Measurements from ENCODE around the gene ATG2A.

Gene ATG2A

GRCh38 chr11:64929625-64930024 lies 12.6 kb upstream of the ATG2A start:
- Histone ChIP-seq H3K9me3 (no peaks in the 10 kb centered on the region), H3K4me1 (peaks cover 0 to 17% (median 16%) of the 10 kb centered on the region in 4 donors), H3K27me3 (no peaks in the 10 kb centered on the region), H3K4me3 (no peak overlapping the region), H3K27ac (no peak overlapping the region), H3K36me3 (peaks cover 44 to 79% (median 73%) of the 10 kb centered on the region in 3 donors)
- no peak for DNase-seq
- intact Hi-C loops (cut with DNase I; ENCODE audit: low total_unique reads), result loop anchor here (10.0 kb wide), 1 partner anchor 185 kb away; the partner anchor contains the start of genes TM7SF2 and ZNHIT2
- no peak for TF ChIP-seq CTCF (IDR thresholded peaks at IDR 0.05)

GRCh38 chr11:64928957-64929356 lies 11.9 kb upstream of the ATG2A start:
- peaks cover 44 to 72% (median 71%) of the 10 kb centered on the region in 3 donors for H3K36me3 ChIP-seq
- H3K9me3 ChIP-seq, result no peaks in the 10 kb centered on the region
- H3K27ac ChIP-seq, result no peak overlapping the region
- intact Hi-C loops (cut with DNase I; ENCODE audit: low total_unique reads), result loop anchor here (10.0 kb wide), 1 partner anchor 186 kb away; the partner anchor contains the start of genes TM7SF2 and ZNHIT2
- DNase-seq, result no peak
- no peak overlapping the region for H3K4me3 ChIP-seq
- no peak for TF ChIP-seq CTCF (IDR thresholded peaks at IDR 0.05)
- no peaks in the 10 kb centered on the region for H3K27me3 ChIP-seq
- peaks cover 0 to 17% (median 16%) of the 10 kb centered on the region in 4 donors for H3K4me1 ChIP-seq

GRCh38 chr11:64926689-64927088 lies 9.7 kb upstream of the ATG2A start:
- no peak for DNase-seq
- no peak overlapping the region for H3K4me3 ChIP-seq
- no peaks in the 10 kb centered on the region for H3K27me3 ChIP-seq
- H3K4me1 ChIP-seq, result peaks cover 0 to 24% (median 21%) of the 10 kb centered on the region in 4 donors
- no peak overlapping the region for H3K27ac ChIP-seq
- H3K36me3 ChIP-seq, result peaks cover 27 to 50% (median 48%) of the 10 kb centered on the region in 3 donors
- no peak for TF ChIP-seq CTCF (IDR thresholded peaks at IDR 0.05)
- intact Hi-C loops (cut with DNase I; ENCODE audit: low total_unique reads), result loop anchor here (10.0 kb wide), 1 partner anchor 188 kb away; the partner anchor contains the start of genes TM7SF2 and ZNHIT2
- H3K9me3 ChIP-seq, result no peaks in the 10 kb centered on the region

GRCh38 chr11:64925536-64926436 lies 8.8 kb upstream of the ATG2A start:
- no peaks in the 10 kb centered on the region for H3K27me3 ChIP-seq
- H3K4me1 ChIP-seq, result peaks cover 0 to 24% (median 21%) of the 10 kb centered on the region in 4 donors
- peak overlapping the region; percentile 84 to 97 for H3K4me3 ChIP-seq
- no peak for DNase-seq
- H3K27ac ChIP-seq, result peak overlapping the region; percentile 93
- TF ChIP-seq CTCF (IDR thresholded peaks at IDR 0.05), result no peak
- peaks cover 18 to 41% (median 39%) of the 10 kb centered on the region in 3 donors for H3K36me3 ChIP-seq
- intact Hi-C loops (cut with DNase I; ENCODE audit: low total_unique reads), result loop anchor here (10.0 kb wide), 1 partner anchor 189 kb away; the partner anchor contains the start of genes TM7SF2 and ZNHIT2
- H3K9me3 ChIP-seq, result no peaks in the 10 kb centered on the region

GRCh38 chr11:64924910-64925284 lies 7.9 kb upstream of the ATG2A start:
- Histone ChIP-seq H3K27me3 (no peaks in the 10 kb centered on the region), H3K9me3 (no peaks in the 10 kb centered on the region), H3K4me3 (peak overlapping the region; percentile 84 to 97), H3K27ac (peak overlapping the region; percentile 93), H3K36me3 (peaks cover 9 to 32% (median 30%) of the 10 kb centered on the region in 3 donors), H3K4me1 (peaks cover 0 to 24% (median 21%) of the 10 kb centered on the region in 4 donors)
- intact Hi-C loops (cut with DNase I; ENCODE audit: low total_unique reads), result loop anchor here (10.0 kb wide), 1 partner anchor 190 kb away; the partner anchor contains the start of genes TM7SF2 and ZNHIT2
- DNase-seq, result no peak
- no peak for TF ChIP-seq CTCF (IDR thresholded peaks at IDR 0.05)
